KOPT-K1 (cell line): ENCODE data around the gene GPATCH8.
"Not testable (repeated sequence)": the region's sequence is repeated elsewhere in the genome, so short reads cannot be mapped to it uniquely, and the experiment has no call there.

Source experiments
- H3K27ac ChIP-seq: fragments of 200-600 bp; sonication (generic); 2 replicates; pipeline ENCODE4 v1.5.1; 2016; ENCODE audit warnings: antibody characterized with exemption, mild to moderate bottlenecking, low read depth, low read length; ENCODE audit not compliant: poor library complexity, severe bottlenecking
- H3K36me3 ChIP-seq: fragments of 200-600 bp; sonication (generic); 2 replicates; pipeline ENCODE4 v1.5.1; 2017; ENCODE audit warnings: antibody characterized with exemption, mild to moderate bottlenecking, low read length, moderate library complexity; ENCODE audit not compliant: insufficient read depth
- H3K9me3 ChIP-seq: fragments of 200-600 bp; sonication (generic); 2 replicates; pipeline ENCODE4 v1.5.1; 2017; ENCODE audit warnings: antibody characterized with exemption, low read length, mild to moderate bottlenecking; ENCODE audit not compliant: insufficient read depth, poor library complexity, severe bottlenecking

Gene GPATCH8

DNA sequence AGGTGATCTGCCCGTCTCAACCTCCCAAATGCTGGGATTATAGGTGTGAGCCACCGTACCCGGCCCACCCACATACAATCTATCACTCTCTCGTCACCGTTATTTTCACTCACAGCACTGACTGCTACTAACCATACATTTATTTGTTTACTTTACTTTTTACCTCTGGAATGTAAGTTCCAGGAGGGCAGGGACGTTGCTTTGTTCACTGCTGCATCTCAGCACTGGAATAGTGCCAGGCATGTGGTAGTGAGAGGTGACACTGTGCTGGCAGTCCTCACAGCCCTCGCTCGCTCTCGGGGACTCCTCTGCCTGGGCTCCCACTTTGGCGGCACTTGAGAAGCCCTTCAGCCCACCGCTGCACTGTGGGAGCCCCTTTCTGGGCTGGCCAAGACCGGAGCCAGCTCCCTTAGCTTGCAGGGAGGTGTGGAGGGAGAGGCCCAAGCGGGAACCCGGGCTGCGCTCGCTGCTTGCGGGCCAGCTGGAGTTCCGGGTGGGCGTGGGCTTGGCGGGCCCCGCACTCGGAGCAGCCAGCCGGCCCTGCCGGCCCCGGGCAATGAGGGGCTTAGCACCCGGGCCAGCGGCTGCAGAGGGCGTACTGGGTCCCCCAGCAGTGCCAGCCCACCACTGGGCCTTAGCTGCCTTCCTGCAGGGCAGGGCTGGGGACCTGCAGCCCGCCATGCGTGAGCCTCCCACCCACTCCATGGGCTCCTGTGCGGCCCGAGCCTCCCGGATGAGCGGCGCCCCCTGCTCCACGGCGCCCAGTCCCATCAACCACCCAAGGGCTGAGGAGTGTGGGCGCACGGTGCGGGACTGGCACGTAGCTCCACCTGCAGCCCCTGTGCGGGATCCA is 134.6 kb downstream of the GPATCH8 start:
- not testable (repeated sequence) for H3K9me3 ChIP-seq, H3K36me3 ChIP-seq, H3K27ac ChIP-seq

DNA sequence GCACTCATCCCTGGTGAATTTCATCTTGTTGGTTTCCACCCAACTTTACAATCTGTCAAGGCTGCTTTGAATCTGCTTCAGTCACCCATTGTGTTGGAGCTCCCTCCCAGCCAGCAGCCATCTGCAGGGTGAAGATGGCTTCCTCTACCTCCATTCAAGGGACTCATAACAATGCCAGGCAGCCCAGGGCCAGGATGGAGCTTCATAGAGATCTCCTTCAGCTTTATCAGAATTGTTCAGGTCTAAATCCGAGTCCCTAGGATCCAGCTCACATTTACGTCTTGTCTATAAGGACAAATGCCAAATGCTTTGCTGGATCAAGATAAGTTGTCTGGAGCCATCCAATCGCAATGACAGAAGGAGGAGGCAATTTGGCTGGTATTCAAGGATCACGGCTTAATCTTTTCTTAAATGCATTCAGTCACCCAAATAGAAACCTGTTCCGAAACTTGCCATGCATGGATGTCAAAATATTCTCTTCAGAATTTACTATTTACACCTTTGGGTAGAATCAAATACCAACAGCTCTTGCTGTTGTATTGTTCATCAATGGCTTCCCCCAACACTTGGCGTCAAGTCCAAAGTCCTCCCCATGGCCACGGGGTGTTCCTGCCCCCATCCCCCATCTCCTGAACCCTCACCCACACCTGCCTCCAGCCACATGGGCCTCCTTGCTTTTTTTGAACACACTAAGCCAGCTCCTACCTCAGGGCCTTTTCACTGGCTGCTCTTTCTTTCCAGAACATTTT is 135.8 kb downstream of the GPATCH8 start:
- no peaks in the 10 kb centered on the region for H3K9me3 ChIP-seq
- H3K36me3 ChIP-seq = no peaks in the 10 kb centered on the region
- no peak overlapping the region for H3K27ac ChIP-seq

- H3K27ac ChIP-seq, H3K9me3 ChIP-seq, H3K36me3 ChIP-seq: not testable (repeated sequence)
These were observed 138.2 kb downstream of the GPATCH8 start for GRCh38 chr17:44365051-44365450.

DNA sequence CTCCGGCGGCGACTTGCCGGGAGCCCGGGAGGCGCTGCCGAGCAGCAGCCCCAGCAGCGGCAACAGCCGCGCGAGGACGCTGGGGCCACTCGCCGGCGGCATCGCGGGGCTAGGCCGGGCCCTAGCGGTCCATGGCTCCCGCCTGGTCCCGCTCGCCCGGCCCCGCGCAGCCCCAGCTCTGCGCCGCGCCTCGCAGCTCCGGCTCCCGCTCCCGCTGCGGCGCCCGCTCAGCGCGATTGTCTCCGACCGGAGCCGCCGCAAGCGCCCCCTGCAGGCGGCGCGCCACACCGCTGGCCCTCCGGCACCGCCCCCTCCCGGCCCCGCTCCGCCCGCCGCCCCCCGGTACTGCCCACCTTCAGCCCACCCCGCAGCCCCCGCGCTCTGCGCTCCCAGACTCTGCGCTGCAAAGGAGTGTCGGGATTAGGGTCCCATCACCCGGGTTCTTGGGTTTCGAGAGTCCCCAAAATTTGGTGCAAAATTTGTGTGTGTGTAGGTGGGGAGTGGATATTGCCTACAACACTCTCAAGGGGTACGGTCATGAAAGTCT is 139.5 kb downstream of the GPATCH8 start, which contains the start of gene FAM171A2:
TSS of gene FAM171A2 (minus strand) at position 241 of the 547 bp plus-strand sequence. CDS start at position 102, 139 bp downstream.
- Histone ChIP-seq H3K27ac (no peak within 1 kb of the TSS), H3K36me3 (no peaks in the 10 kb centered on the region), H3K9me3 (no peaks in the 10 kb centered on the region)

DNA sequence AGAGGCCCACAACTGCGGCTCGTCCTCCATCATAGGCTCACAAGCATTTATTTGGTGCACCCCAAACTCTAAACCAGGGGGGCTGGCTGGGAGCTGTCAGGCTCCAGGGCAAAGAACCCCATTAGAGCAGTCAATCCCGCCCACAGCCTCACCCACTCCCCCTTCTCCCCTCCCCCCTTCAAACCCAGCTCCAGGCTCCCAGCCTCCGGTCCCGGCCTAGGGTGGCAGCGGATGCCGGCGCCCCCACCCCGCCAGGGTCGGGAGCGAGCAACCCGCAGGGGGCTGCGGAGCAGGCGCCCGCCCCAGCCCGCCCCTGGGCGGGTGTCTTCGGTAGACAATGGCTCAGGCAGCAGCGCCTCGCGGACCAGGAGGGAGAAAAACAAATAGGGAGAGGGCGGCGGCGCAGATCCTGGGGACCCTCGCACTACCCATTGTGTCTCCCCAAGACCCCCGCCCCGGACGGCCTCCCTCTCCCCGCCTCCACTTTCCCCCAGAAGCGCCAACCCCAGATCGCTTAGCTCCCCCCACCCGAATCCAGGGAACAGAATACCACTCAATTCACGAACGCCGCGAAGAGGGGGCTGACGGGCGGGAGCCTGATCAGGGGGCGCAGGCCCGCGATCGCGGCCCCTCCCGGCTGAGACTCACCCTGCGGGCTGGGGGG is 140.1 kb downstream of the GPATCH8 start:
- Histone ChIP-seq H3K27ac (no peak overlapping the region), H3K9me3 (no peaks in the 10 kb centered on the region), H3K36me3 (no peaks in the 10 kb centered on the region)

GRCh38 chr17:44362459-44362948 is 140.7 kb downstream of the GPATCH8 start:
- no peaks in the 10 kb centered on the region for H3K36me3 ChIP-seq
- no peaks in the 10 kb centered on the region for H3K9me3 ChIP-seq
- no peak overlapping the region for H3K27ac ChIP-seq

DNA sequence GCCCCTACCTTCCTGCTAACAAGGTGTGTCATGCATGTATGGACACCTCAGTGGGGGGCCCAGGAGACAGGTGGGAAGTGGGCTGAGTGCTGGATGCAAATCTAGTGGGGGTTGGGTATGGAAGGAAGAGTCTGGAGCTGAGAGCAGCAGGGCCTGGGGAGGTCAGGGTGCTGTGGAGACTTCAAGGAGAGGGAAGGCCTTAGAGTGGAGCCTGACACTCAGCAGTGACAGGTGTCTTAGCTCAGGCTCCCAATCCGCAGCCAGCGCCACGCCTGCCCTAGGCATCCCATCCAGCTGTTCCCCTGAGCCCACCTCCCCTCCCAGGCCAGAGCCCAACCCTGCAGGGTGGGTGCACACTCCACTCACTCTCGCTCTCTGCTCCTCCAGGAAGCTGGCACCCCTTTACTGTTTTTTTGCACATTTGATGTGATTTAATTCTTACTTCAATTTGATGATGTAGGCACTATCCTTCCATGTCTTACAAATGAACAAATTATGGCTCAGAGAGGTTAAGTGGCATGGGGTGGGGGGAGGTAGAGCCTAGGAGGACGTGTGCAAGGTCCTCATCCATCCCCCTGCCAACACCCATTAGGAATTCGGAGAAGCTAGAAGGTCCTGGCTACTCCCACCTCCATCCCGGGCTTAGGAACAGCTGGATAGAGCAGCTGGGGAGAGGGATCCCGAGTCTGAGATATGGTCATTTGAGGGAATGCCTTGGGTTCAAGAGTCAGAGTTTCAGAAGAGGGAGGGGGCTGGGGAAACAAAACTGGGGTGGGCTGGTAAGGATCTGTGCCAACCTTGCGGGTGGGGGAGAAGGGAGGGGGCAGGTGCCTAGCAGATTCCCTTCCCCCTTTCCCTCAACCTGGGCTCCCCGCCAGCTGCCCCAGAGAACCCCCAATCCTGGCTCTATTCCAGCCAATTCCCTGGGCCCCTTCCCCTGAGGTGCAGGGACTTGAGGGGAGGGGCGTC is 141.6 kb downstream of the GPATCH8 start:
- no peaks in the 10 kb centered on the region for H3K36me3 ChIP-seq
- H3K27ac ChIP-seq = no peak overlapping the region
- H3K9me3 ChIP-seq = no peaks in the 10 kb centered on the region

DNA sequence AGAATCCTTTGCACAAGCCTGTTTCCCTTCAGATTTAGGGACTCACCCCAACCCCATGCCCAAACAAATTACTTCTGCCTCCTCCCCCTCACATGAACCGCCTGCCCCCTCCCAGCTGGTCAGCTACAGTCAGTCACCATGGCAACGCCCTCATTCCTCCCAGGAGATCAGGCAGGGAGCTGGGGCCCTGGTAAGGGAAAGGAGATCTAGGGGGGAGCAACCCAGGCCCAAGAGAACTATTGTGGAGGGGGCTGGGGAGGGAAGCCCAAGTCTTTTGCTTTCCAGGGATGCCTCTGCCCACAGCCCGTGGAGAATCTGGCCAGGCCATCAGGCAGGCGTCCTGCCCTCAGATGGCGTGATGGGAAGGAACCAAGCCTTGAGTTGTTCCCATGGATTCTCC is 142.4 kb downstream of the GPATCH8 start:
- Histone ChIP-seq H3K9me3 (no peaks in the 10 kb centered on the region), H3K27ac (no peak overlapping the region), H3K36me3 (no peaks in the 10 kb centered on the region)

DNA sequence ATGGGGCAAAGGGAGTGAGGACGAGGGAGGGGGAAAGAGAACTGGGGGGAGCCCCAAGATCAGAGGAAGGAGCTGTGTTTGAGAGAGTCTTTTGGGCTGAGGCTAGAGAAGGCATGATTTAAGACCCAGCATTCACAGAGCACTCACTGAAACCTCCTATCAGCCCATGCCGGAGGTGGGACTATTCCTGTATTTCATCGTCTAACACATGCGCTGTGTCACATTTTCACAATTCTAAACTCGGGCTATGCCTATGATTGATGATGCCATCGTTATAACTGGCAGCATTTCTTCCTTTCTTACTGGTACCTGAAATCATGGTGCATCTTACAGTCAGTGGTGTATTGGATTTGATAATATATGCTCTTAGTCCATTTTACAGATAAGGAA is 143.1 kb downstream of the GPATCH8 start:
- Histone ChIP-seq H3K27ac (no peak overlapping the region), H3K9me3 (no peaks in the 10 kb centered on the region), H3K36me3 (no peaks in the 10 kb centered on the region)

DNA sequence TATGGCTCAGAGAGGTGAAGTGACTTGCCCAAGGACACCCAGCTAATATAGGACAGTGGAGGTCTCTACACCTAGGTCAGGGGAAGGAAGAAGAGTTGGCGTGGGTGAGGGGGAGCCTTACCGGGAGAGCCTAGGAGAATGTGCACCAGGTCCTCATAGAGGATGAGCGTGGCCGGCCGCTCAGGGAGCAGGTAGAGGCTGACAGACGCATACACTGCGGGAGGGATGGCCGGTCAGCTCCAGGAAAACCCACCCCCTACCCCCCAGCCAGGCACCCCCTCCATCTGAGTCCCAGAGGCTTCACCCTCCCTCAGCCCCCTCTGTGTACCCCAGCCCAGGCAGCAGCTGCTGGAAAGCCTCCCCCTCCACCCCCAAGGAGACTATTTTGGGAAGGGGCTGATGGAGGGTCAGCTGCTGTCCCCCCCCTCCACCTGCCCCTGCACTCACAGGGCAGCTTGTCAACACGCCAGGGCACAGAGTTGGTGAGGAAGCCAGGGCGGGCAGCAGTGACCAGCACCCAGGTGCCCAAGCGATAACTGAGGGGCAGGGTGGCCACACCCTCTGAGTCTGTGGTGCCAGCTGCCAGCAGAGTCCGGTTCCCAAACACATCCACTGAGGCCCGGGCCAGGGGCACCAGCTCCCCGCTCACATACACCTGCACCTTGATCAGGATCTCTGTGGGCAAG is 143.6 kb downstream of the GPATCH8 start:
- no peak overlapping the region for H3K27ac ChIP-seq
- H3K9me3 ChIP-seq = no peaks in the 10 kb centered on the region

DNA sequence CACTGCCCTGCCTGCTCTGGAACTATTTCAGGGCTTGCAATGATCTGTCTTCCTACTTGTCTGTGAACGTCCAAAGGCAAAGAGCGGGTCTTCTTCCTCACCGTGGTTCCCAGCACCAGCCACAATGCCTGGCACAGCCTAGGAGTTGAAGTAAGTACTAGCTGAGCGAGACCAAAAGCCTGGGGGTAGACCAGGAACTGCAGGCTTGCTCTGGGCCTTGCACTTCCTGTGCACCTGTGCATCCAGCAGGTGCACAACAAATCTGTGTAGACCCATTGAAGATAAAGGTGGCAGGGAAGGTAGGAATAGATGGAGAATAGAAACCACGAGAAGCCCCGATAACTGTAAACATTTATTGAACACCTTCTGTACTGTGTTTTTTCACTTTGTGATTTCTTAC is 144.2 kb downstream of the GPATCH8 start:
- no peaks in the 10 kb centered on the region for H3K9me3 ChIP-seq
- H3K36me3 ChIP-seq = no peaks in the 10 kb centered on the region
- H3K27ac ChIP-seq = no peak overlapping the region

More for the DNA sequence above, 143.6 kb downstream of the GPATCH8 start:
- H3K36me3 ChIP-seq = no peaks in the 10 kb centered on the region

DNA sequence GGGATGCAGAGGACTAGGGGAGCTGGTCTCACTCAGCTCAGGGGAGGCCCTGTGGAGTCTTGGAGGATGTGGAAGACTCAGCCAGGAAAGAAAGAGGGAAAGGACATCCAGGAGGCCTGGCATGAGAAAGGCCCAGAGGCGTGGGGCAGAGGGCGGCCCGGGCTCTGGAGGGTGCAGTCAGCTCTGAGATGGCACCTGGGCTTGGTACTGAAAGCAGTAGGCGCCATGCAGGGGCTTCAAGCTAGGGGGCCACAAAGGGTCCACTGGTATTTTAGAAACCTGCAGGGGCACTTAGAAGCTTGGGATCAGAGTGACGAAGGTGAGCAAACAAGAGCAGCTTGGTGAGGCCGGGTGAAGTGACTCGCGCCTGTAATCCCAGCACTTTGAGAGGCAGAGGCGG is 145.1 kb downstream of the GPATCH8 start:
- Histone ChIP-seq H3K9me3 (no peaks in the 10 kb centered on the region), H3K36me3 (no peaks in the 10 kb centered on the region), H3K27ac (no peak overlapping the region)

DNA sequence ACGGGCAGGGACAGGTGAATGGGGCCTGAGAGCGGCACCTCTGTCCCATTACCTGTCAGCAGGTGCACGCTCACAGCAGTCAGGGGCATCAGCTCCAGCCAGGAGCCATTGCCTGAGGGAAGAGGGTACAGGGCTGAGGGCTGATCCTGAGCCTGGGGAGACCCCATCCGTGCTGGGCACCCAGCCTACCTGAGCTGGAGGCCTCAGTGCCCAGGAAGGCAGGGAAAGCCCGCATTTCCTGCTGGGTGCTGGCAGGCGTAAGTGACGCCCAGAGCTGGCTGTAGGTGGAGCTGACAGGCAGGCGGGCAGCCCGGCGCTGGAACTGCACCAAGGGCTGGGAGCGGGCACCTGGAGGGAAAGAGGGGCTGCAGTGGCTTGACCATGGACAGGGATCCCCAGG is 147.0 kb downstream of the GPATCH8 start:
- H3K27ac ChIP-seq = no peak overlapping the region
- no peaks in the 10 kb centered on the region for H3K9me3 ChIP-seq
- no peaks in the 10 kb centered on the region for H3K36me3 ChIP-seq
